ENCODE data around the gene ATF6B.

Gene ATF6B

DNA sequence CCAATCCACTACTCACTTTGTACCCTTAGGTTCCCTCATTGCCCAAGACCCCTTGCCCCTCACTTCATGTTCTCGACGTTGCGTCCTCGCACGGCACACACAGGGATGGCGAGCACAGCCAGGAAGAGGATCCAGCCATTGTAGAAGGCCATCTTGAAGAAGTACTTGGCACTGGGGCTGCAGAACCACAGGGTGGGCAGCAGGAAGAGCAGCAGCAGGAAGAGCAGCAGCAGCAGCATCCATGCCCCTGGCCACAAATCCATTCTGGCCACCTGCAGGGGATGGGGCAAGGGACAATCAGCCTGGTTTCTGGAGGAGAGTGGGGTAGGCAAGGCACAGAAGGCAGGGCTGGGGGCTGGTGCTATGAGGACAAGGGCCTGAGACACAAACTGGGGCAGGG is 43.2 kb upstream of the ATF6B start:
- Histone ChIP-seq H3K27me3 (ENCODE audit: low read depth, low read length) (no peaks in the 10 kb centered on the region), H3K4me3 (ENCODE audit: low read length) (no peak overlapping the region), H3K4me2 (ENCODE audit: low read length) (no peak overlapping the region), H2AFZ (ENCODE audit: low read depth, low read length) (no peak overlapping the region), H3K27ac (ENCODE audit: low read length) (no peak overlapping the region), H3K9me3 (ENCODE audit: insufficient read depth, low read length) (no peaks in the 10 kb centered on the region), H3K36me3 (replicated peaks; ENCODE audit: low read depth, low read length) (no peaks in the 10 kb centered on the region), H4K20me1 (ENCODE audit: insufficient read depth, low read length) (no peaks in the 10 kb centered on the region), H3K79me2 (ENCODE audit: low read length) (peaks cover 13% of the 10 kb centered on the region), H3K9ac (ENCODE audit: low read length) (no peak overlapping the region), H3K4me1 (ENCODE audit: low read length) (peaks cover 14% of the 10 kb centered on the region)
- TF ChIP-seq, protein P1, sequence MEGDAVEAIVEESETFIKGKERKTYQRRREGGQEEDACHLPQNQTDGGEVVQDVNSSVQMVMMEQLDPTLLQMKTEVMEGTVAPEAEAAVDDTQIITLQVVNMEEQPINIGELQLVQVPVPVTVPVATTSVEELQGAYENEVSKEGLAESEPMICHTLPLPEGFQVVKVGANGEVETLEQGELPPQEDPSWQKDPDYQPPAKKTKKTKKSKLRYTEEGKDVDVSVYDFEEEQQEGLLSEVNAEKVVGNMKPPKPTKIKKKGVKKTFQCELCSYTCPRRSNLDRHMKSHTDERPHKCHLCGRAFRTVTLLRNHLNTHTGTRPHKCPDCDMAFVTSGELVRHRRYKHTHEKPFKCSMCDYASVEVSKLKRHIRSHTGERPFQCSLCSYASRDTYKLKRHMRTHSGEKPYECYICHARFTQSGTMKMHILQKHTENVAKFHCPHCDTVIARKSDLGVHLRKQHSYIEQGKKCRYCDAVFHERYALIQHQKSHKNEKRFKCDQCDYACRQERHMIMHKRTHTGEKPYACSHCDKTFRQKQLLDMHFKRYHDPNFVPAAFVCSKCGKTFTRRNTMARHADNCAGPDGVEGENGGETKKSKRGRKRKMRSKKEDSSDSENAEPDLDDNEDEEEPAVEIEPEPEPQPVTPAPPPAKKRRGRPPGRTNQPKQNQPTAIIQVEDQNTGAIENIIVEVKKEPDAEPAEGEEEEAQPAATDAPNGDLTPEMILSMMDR (IDR thresholded peaks at IDR 0.05; ENCODE audit: low read depth, low read length), result no peak
- TF ChIP-seq EZH2phosphoT487 (IDR thresholded peaks at IDR 0.05; ENCODE audit: low read depth), result no peak

DNA sequence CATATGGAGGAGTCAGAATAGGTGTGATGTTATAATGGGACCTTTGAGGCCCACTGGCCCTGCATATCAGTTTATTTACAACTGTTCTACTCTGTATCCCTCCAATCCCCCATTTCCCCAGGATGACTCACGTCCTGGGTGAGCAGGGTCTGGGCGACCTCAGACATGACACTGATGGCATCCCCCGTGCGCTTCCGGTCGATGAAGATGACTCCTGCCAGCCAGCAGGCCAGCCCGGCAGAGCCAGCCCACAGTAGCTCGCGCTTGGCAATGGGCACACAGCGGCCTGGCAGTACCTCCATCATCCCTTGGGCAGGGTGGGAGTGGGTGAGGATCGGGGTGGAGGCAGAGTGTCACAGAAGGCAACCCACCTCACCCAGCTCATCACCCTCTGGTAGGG is 42.2 kb upstream of the ATF6B start:
- TF ChIP-seq EZH2phosphoT487 (IDR thresholded peaks at IDR 0.05; ENCODE audit: low read depth), result no peak
- TF ChIP-seq, protein P1 (IDR thresholded peaks at IDR 0.05; ENCODE audit: low read depth, low read length), result no peak
- H3K36me3 ChIP-seq (replicated peaks; ENCODE audit: low read depth, low read length), result no peaks in the 10 kb centered on the region

DNA sequence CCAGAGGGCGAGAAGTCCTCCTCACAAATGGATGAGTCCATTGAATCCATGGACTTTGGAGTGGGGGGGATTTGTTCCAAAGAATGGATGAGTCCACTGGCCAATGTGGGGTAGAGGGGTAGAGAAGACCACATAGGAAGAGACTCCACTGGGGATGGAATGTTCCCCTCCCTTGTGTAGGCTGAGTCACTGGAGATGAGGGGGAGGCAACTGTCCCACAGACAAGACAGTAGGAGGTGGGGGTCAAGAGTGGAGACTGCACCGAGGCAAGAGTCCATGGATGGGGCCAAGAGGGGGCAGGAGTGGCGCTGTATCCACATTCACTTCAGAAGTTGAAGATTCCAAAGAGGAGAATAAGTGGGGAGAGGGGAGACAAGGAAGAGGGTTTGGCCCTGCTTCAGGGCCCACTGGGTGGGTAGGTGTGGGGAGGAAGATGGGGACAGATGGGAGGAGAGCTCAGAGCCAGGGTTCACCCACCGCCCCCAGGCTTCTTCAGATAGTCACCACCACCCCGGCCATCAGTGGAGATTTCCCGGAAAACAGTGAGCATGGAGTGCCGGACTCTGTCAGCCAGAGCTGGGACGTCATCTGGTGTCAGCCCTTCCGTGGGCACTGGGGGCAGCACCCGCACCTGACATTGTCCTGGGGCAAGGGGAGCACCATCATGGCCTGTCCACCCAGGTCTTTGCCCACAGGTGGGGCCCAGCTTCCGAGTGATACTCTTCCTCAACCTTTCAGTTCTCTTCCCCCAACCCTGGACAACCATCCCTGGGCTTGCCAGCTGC is 41.0 kb upstream of the ATF6B start:
- Histone ChIP-seq H3K9me3 (ENCODE audit: insufficient read depth, low read length) (no peaks in the 10 kb centered on the region), H2AFZ (ENCODE audit: low read depth, low read length) (no peak overlapping the region), H3K27ac (ENCODE audit: low read length) (no peak overlapping the region), H3K4me1 (ENCODE audit: low read length) (peaks cover 6% of the 10 kb centered on the region), H3K36me3 (replicated peaks; ENCODE audit: low read depth, low read length) (no peaks in the 10 kb centered on the region), H3K79me2 (ENCODE audit: low read length) (no peaks in the 10 kb centered on the region), H3K4me2 (ENCODE audit: low read length) (no peak overlapping the region), H3K4me3 (ENCODE audit: low read length) (no peak overlapping the region), H3K9ac (ENCODE audit: low read length) (no peak overlapping the region), H4K20me1 (ENCODE audit: insufficient read depth, low read length) (no peaks in the 10 kb centered on the region), H3K27me3 (ENCODE audit: low read depth, low read length) (no peaks in the 10 kb centered on the region)
- TF ChIP-seq, protein P1 (IDR thresholded peaks at IDR 0.05; ENCODE audit: low read depth, low read length), result no peak
- no peak for TF ChIP-seq EZH2phosphoT487 (IDR thresholded peaks at IDR 0.05; ENCODE audit: low read depth)

More for the DNA sequence above, 42.2 kb upstream of the ATF6B start:
- no peak overlapping the region for H2AFZ ChIP-seq (ENCODE audit: low read depth, low read length)
- no peaks in the 10 kb centered on the region for H4K20me1 ChIP-seq (ENCODE audit: insufficient read depth, low read length)
- H3K4me2 ChIP-seq (ENCODE audit: low read length), result no peak overlapping the region
- no peak overlapping the region for H3K4me3 ChIP-seq (ENCODE audit: low read length)
- H3K79me2 ChIP-seq (ENCODE audit: low read length), result peaks cover 8% of the 10 kb centered on the region
- no peaks in the 10 kb centered on the region for H3K9me3 ChIP-seq (ENCODE audit: insufficient read depth, low read length)
- no peaks in the 10 kb centered on the region for H3K27me3 ChIP-seq (ENCODE audit: low read depth, low read length)
- no peak overlapping the region for H3K27ac ChIP-seq (ENCODE audit: low read length)
- no peak overlapping the region for H3K9ac ChIP-seq (ENCODE audit: low read length)
- peaks cover 12% of the 10 kb centered on the region for H3K4me1 ChIP-seq (ENCODE audit: low read length)

DNA sequence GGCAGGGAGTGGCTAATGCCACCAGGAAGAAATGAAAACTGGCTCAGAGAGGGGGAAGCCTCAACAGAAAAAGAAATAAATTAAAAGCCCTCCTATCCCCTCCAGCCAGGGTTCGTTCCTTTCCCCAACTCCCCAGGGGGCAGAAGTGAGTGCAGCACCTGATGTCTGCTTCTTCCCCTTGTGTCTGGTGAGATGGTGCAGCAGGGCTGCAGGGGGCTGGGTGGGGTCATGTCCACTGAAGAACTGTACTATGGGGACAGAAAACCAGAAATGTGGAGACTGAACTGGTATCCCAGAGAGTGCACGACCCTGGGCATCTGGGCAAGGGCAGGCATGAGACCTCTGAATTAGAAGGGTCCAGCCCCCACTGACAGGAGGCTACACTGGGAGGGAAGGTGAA is 40.3 kb upstream of the ATF6B start:
- Histone ChIP-seq H3K9me3 (ENCODE audit: insufficient read depth, low read length) (no peaks in the 10 kb centered on the region), H3K9ac (ENCODE audit: low read length) (no peak overlapping the region), H3K36me3 (replicated peaks; ENCODE audit: low read depth, low read length) (no peaks in the 10 kb centered on the region), H2AFZ (ENCODE audit: low read depth, low read length) (no peak overlapping the region), H3K4me2 (ENCODE audit: low read length) (no peak overlapping the region), H4K20me1 (ENCODE audit: insufficient read depth, low read length) (no peaks in the 10 kb centered on the region), H3K27ac (ENCODE audit: low read length) (no peak overlapping the region), H3K27me3 (ENCODE audit: low read depth, low read length) (no peaks in the 10 kb centered on the region), H3K79me2 (ENCODE audit: low read length) (no peaks in the 10 kb centered on the region), H3K4me3 (ENCODE audit: low read length) (no peak overlapping the region), H3K4me1 (ENCODE audit: low read length) (peaks cover 6% of the 10 kb centered on the region)
- no peak for TF ChIP-seq EZH2phosphoT487 (IDR thresholded peaks at IDR 0.05; ENCODE audit: low read depth)
- TF ChIP-seq, protein P1 (IDR thresholded peaks at IDR 0.05; ENCODE audit: low read depth, low read length), result no peak
